CD1c-positive myeloid dendritic cell (primary cell): Measurements from ENCODE around the gene TBR1.

Experiments
- DNase-seq: peaks from one replicate; pipeline ENCODE4 v3.0.0-alpha.2; 2016; ENCODE audit errors: extremely low spot score

TBR1 gene

DNA sequence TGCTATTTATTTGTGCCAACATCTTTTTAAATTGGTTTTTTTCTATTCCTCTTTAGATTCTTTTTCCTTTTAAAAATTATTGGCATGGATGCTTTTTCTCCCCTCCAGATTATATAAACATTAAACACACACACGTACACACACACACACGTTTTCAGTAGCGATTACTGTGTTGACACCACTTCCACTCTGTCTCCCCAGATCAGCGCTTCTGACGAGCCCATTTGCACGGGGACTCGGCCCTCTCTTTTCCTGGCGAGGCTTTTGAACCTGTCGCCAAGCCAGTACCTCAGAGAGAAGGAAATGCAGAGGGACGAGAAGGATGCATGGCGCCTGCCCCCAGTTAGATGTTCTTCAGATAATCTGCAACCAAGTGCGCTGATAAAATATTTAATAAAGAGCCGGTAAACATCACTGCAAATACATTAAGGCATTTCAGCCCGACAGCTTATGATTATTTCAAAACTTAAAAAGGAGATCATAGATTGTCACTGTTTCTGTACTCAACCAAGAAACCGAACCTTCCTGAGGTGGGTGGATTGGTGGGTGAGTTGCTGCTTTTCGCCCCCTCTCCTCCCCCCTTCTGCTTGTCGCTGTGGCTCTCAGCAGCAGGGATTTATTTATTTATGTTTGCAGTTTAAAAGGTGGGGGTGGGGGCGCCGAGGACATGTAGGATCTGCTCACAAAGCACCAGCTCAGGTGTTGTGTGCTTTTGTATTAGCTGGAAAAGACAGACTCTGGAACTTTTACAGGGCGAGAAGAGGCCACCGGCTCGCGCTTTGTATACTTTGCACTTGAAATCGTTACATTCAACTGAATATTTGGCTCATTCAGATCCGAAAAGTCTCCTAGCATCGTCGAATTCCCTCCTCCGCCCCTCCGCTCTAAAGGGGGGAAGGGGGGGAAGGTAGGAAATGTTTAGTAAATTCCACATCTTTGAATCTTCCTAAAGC is 787 bp upstream of the TBR1 start:
- no peak for DNase-seq

DNA sequence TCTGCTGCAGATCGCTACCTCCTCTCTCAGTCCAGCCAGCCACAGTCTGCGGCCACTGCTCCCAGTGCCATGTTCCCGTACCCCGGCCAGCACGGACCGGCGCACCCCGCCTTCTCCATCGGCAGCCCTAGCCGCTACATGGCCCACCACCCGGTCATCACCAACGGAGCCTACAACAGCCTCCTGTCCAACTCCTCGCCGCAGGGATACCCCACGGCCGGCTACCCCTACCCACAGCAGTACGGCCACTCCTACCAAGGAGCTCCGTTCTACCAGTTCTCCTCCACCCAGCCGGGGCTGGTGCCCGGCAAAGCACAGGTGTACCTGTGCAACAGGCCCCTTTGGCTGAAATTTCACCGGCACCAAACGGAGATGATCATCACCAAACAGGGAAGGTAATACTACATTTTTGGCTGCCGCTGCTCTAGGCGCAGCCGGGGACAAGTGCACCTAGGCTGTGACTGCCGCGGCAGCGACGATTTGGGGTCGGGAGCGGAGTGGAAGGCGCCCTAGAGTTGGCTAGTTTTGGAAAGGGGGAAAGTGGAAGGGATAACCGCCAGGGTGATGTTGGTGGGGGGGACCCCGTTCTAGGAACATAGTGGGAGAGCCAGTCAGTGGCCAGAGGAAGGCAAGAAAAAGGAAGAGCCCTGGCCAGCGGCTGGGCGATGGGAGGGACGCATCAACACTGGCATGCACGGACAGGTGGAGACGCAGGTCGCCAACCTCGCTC is 776 bp downstream of the TBR1 start:
- DNase-seq, result no peak

DNA sequence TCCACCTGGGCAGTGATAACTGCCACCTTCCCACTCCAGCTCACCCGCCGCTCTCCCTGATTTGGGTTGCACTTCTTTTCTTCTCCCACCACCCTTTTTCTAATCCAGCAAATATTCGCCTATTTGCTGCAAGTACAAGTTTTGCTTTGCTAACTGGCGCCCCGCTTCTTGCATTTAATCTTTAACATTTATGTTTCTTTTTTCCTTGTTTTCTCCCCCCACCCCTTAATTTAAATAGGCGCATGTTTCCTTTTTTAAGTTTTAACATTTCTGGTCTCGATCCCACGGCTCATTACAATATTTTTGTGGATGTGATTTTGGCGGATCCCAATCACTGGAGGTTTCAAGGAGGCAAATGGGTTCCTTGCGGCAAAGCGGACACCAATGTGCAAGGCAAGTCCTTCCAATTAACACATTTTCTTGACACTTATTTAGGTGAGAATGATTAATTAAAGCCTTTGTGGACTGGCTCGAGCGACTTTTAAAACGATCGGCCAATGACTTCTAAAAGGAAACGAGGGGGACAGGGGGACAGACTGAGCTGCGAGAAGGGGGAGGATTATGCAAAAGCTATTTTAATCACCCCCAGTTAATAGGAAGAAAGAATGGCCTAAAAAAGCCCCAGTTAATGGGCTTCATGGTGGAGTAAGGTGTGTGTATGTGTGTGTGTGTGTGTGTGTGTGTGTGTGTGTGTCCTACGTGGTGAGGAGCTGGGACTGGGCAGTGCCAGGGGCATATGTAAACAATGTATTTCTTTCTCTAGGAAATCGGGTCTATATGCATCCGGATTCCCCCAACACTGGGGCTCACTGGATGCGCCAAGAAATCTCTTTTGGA is 1.6 kb downstream of the TBR1 start:
- DNase-seq, result no peak

GRCh38 chr2:161418275-161418714 is 2.2 kb downstream of the TBR1 start:
- DNase-seq, result no peak

GRCh38 chr2:161418715-161419637 is 2.9 kb downstream of the TBR1 start:
- no peak for DNase-seq

GRCh38 chr2:161419638-161420190 is 3.6 kb downstream of the TBR1 start:
- DNase-seq, result no peak

- no peak for DNase-seq
Observed at GRCh38 chr2:161420406-161421074, 4.4 kb downstream of the TBR1 start.

- no peak for DNase-seq
Observed at GRCh38 chr2:161421686-161422085, 5.6 kb downstream of the TBR1 start.

- DNase-seq, result no peak
Observed at GRCh38 chr2:161422816-161423403, 6.8 kb downstream of the TBR1 start.

- DNase-seq, result no peak
Observed at GRCh38 chr2:161423421-161424393, 7.6 kb downstream of the TBR1 start.

DNA sequence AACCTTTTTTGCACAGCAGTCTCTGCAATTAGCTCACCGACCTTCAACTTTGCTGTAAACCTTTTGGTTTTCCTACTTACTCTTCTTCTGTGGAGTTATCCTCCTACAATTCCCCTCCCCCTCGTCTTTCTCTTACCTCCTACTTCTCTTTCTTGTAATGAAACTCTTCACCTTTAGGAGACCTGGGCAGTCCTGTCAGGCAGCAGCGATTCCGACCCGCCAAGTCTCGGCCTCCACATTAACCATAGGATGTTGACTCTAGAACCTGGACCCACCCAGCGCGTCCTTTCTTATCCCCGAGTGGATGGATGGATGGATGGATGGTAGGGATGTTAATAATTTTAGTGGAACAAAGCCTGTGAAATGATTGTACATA is 8.3 kb downstream of the TBR1 start:
- no peak for DNase-seq

GRCh38 chr2:161424891-161425727 is 9.0 kb downstream of the TBR1 start:
- no peak for DNase-seq

DNA sequence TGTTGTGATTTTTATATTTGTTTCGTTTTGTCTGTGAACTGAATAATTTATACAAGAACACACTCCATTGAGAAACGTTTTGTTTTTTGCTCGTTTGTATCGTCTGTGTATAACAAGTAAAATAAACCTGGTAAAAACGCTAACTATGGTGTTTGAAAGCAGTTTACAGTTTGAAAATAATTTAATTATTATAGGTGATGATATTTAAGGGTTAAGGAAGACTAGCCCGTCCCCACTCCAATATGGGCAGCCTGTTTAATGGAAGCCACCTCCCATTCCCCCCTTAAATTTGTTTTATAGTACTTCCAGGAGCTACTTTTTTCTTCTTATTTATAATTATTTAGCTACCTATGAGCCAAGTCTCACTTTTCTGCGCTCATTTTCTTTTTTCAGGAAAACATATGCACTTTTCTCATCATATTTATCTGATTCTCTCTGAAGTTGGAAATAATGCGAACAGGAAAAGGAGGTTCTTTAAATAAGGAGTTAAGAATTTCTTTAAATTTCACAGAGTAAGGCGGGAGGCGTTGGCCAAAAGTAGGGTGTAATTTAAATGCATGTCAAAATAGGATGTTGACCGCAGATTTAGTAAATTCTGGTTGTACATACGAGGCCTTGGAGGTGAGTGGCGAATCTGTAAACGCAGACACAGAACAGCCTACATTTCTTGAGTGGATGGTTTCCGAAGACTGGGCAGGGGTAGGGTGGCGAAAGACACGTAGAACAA is 9.8 kb downstream of the TBR1 start:
- no peak for DNase-seq

- DNase-seq, result no peak
Observed at GRCh38 chr2:161426455-161426921, 10.4 kb downstream of the TBR1 start.

DNA sequence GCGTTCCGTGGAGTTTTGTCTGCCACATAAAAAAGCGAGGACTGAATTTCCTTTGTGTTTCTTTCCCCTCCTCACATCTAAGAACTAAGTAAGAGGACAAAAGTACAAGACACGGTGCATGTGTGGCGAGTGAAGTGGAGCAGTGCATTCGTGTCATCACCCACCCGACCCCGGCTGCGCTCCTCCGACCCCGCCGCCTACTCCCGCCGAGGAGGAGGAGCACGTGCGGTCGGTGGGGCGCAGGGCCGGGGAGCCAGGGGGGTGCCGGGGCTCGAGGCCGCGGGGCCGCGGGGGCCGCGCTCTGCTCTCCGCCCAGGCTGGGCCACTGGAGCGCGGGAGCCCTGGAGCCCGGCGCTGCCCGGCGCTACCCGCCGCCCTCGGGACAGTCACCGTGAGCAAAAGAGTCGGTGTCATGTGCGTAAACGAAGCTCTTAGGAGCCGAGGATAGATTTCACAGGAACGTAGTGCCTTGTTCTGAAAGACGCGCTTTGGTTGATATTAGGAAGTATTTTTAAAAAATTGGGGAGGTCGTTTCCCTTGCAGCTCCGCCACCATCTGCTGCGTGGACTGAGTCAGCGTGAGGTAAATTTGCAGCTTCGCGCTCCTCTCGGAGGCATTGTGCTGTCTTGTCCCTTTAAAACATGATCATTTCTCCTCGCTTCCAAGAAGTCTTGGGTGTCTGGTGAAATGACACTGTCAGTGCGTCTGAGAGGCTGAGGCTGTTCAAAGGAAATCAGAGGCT is 11.0 kb downstream of the TBR1 start:
- DNase-seq, result no peak
